ENCODE results near the gene HSPA14.
"Not testable (repeated sequence)": the region's sequence is repeated elsewhere in the genome, so short reads cannot be mapped to it uniquely, and the experiment has no call there.

The HSPA14 gene

GRCh38 chr10:14859775-14860174 is 21.7 kb downstream of the HSPA14 start:
- no peak for TF ChIP-seq CTCF (conservative IDR thresholded peaks at IDR 0.05)
- H3K27ac ChIP-seq, result no peak overlapping the region

GRCh38 chr10:14860791-14861190 is 22.7 kb downstream of the HSPA14 start:
- no peak for TF ChIP-seq CTCF (conservative IDR thresholded peaks at IDR 0.05)

GRCh38 chr10:14864466-14864865 is 26.4 kb downstream of the HSPA14 start:
- not testable (repeated sequence) for H3K27ac ChIP-seq

More at GRCh38 chr10:14860791-14861190, 22.7 kb downstream of the HSPA14 start:
- H3K27ac ChIP-seq, result no peak overlapping the region

- H3K27ac ChIP-seq, result not testable (repeated sequence)
Observed at GRCh38 chr10:14864871-14865270, 26.8 kb downstream of the HSPA14 start.

GRCh38 chr10:14873090-14873760 is 35.1 kb downstream of the HSPA14 start:
- H3K27ac ChIP-seq, result no peak overlapping the region
- no peak for TF ChIP-seq CTCF (conservative IDR thresholded peaks at IDR 0.05)

GRCh38 chr10:14875941-14876340 is 37.8 kb downstream of the HSPA14 start:
- TF ChIP-seq CTCF (conservative IDR thresholded peaks at IDR 0.05), result no peak

GRCh38 chr10:14876764-14877163 is 38.7 kb downstream of the HSPA14 start:
- TF ChIP-seq CTCF (conservative IDR thresholded peaks at IDR 0.05), result no peak
- H3K27ac ChIP-seq, result peak overlapping the region; percentile 92

More at GRCh38 chr10:14875941-14876340, 37.8 kb downstream of the HSPA14 start:
- no peak overlapping the region for H3K27ac ChIP-seq

GRCh38 chr10:14878266-14879123 is 40.4 kb downstream of the HSPA14 start, which contains the start of gene SUV39H2:
Gene SUV39H2, plus strand, starts transcription at chr10:14878866. Its CDS starts 23 bp downstream, at chr10:14878889.
- TF ChIP-seq CTCF (conservative IDR thresholded peaks at IDR 0.05), result no peak

More at GRCh38 chr10:14878266-14879123, 40.4 kb downstream of the HSPA14 start, which contains the start of gene SUV39H2:
- peak within 1 kb of the TSS; percentile 92 for H3K27ac ChIP-seq
